Uterus (tissue), 4 donors: ENCODE data around the gene C14orf132. TPM values are rescaled to one million over a fixed set of nuclear protein-coding genes. Genes with fewer than 3 reads are reported as not detected.

Experiments used
- DNase-seq, 2 donors: peaks; one replicate each; pipeline ENCODE4 v3.0.0-alpha.2; 2019 to 2020
- H3K27ac ChIP-seq, 2 donors: fragments of 200-600 bp; sonication (generic); 1 replicate in 1 of 2; 2 replicates in 1 of 2; pipeline ENCODE4 v1.5.1; 2016 to 2018
- H3K27me3 ChIP-seq, 2 donors: fragments of 200-600 bp; sonication (generic); one replicate each; pipeline ENCODE4 v1.5.1; 2018 to 2019; ENCODE audit warnings: control low read depth in 1 of 2
- H3K36me3 ChIP-seq, 2 donors: fragments of 200-600 bp; sonication (generic); one replicate each; pipeline ENCODE4 v1.5.1; 2019; ENCODE audit warnings: control low read depth in 1 of 2
- H3K4me1 ChIP-seq, 2 donors: fragments of 200-600 bp; sonication (generic); one replicate each; pipeline ENCODE4 v1.5.1; 2018 to 2019; ENCODE audit warnings: control low read depth in 1 of 2
- H3K4me3 ChIP-seq, 2 donors: fragments of 200-600 bp; sonication (generic); 1 replicate in 1 of 2; 2 replicates in 1 of 2; pipeline ENCODE4 v1.5.1; 2018 to 2019; ENCODE audit warnings: mild to moderate bottlenecking in 1 of 2
- H3K9me3 ChIP-seq, 2 donors: fragments of 200-600 bp; sonication (generic); one replicate each; pipeline ENCODE4 v1.5.1; 2019; ENCODE audit warnings: control low read depth in 1 of 2
- POLR2A ChIP-seq, 2 donors: fragments of 450-650 bp; IDR thresholded peaks; one replicate each; pipeline ENCODE4 v1.6.1; 2016; ENCODE audit warnings: antibody characterized with exemption in 2 of 2, mild to moderate bottlenecking in 1 of 2, moderate library complexity in 1 of 2
- intact Hi-C: fragments of 100-400 bp; cut with DNase I; formaldehyde crosslinking; loops from one replicate; pipeline ENCODE4 v1.15.1; 2023; ENCODE audit warnings: low total_unique reads
- total RNA-seq, 4 donors: library from RNA; depleted of rRNA in 3 of 4; stranded (reverse); fragments of >200 nt in 3 of 4; gene quantifications; one replicate each; pipeline versions ENCODE4 v1.1.0 to v1.2.4, GENCODE V29; 2014 to 2023
- TF ChIP-seq, protein P1 (sequence below), 4 experiments: fragments of 200-600 bp in 2 of 4; fragments of 450-650 bp in 2 of 4; sonication (generic) in 2 of 4; IDR thresholded peaks; one replicate each; pipeline ENCODE4 v1.5.1; 2016 to 2019; ENCODE audit warnings: antibody characterized with exemption in 4 of 4, mild to moderate bottlenecking in 2 of 4, moderate library complexity in 1 of 4
- donor health status: DM: yes; HTN: yes; CAD: no.

The C14orf132 gene
- total RNA-seq, 4 donors from 2014 or later, result 10.5 to 60.1 (median 16.0) TPM

DNA sequence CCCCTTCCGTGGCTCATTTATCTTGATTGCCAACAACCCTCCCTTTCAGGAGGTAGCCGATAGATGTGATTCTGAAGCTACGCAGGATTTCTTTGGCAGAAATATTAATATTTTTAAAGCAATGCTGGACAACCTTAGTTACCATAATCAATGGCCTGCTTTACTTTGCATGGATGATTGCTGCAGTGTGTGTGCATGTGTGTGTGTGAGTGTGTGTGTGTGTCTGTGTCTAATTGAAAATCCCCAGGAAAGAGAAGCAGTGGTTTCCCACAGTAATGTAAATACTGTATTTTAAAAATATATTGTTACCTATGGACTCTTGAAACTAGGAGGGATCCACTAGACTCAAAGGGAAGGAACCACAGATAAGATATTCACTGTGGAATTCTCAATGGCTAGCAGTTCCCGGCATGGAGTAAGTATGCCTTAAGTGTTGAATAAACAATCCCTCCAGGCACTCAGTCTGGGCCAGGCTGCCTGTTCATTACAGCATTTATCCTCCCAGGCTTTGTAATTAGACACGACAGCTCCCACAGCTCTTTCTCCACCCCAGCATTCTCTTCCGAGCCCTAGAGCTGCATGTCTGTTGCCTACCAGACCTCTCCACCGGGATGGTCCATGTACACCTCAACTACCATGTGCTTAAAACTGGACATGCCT, 22.5 kb upstream of the C14orf132 start:
- Histone ChIP-seq H3K36me3 (no peaks in the 10 kb centered on the region), H3K27ac (no peak overlapping the region), H3K4me3 (no peak overlapping the region), H3K9me3 (peaks cover 0 to 3% of the 10 kb centered on the region in 2 donors), H3K4me1 (no peaks in the 10 kb centered on the region), H3K27me3 (no peaks in the 10 kb centered on the region)
- no peak for DNase-seq
- TF ChIP-seq, protein P1, sequence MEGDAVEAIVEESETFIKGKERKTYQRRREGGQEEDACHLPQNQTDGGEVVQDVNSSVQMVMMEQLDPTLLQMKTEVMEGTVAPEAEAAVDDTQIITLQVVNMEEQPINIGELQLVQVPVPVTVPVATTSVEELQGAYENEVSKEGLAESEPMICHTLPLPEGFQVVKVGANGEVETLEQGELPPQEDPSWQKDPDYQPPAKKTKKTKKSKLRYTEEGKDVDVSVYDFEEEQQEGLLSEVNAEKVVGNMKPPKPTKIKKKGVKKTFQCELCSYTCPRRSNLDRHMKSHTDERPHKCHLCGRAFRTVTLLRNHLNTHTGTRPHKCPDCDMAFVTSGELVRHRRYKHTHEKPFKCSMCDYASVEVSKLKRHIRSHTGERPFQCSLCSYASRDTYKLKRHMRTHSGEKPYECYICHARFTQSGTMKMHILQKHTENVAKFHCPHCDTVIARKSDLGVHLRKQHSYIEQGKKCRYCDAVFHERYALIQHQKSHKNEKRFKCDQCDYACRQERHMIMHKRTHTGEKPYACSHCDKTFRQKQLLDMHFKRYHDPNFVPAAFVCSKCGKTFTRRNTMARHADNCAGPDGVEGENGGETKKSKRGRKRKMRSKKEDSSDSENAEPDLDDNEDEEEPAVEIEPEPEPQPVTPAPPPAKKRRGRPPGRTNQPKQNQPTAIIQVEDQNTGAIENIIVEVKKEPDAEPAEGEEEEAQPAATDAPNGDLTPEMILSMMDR (IDR thresholded peaks at IDR 0.05), result no peak
- no peak for TF ChIP-seq POLR2A (IDR thresholded peaks at IDR 0.05)
- intact Hi-C loops, result no loop called here

DNA sequence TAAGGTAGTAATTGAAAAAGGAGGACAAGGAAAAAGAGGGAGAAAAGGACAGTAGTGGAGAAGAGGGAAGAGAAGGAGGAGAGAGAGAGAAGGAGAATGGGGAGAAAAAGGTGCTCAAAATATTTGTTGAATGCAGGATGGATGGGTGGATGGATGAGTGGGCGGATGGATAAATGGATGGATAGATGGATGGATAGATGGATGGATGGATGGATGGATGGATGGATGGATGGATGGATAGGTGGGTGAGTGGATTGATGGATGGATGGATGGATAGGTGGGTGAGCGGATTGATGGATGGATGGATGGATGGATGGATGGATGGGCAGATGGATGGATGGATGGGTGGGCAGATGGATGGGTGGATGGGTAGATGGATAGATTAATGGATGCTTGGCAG, 21.3 kb upstream of the C14orf132 start:
- Histone ChIP-seq H3K27ac (no peak overlapping the region), H3K4me1 (no peaks in the 10 kb centered on the region), H3K27me3 (no peaks in the 10 kb centered on the region), H3K4me3 (no peak overlapping the region), H3K9me3 (no peaks in the 10 kb centered on the region), H3K36me3 (no peaks in the 10 kb centered on the region)
- TF ChIP-seq, protein P1 (IDR thresholded peaks at IDR 0.05), result no peak
- TF ChIP-seq POLR2A (IDR thresholded peaks at IDR 0.05), result no peak
- no peak for DNase-seq
- intact Hi-C loops, result no loop called here

DNA sequence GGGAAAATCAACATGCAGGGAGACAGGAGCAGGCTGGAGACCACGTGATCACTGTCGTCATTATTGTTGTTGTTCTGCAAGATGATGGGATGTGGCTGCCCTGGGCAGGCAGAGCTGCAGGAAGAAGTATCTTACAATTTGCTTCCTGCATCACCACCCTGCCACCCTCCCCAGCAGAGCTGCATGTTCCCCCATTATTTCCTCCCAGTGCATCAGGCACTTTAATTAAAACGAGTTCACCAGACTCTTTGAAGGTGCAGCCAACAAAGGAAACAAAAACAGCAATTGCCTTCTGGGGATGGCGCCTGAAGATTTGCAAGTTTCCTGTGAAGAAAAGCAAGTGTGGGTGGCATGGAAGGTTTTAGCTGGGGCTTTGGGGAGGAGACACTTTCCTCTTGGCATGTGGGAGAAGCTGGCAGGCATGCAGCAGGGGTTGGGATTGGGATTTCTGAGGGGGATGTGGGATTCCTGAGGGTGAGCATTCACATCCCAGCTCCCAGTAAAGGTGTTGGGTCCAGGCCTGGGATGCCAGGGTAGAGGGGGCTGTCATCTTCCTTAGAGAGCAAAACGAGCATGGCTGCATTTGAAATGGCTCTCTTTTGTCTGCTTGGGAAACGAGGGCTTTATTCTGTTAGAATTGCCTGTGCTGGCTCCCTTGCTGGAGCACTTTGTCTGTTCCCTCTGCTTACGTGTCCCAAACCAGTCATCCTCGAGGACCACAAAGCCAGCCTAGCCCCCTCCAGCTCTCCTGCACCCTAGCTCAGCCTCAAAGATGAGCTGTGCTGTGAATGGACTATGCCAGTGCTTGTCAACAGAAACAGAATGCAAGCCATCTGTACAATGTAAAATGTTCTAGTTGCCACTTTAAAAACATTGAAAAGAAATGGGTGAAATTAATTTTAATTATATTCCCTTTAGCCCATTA, 11.5 kb upstream of the C14orf132 start:
- TF ChIP-seq, protein P1 (IDR thresholded peaks at IDR 0.05), result no peak
- no peak for TF ChIP-seq POLR2A (IDR thresholded peaks at IDR 0.05)
- H3K27me3 ChIP-seq, result no peaks in the 10 kb centered on the region
- H3K27ac ChIP-seq, result no peak overlapping the region
- no peaks in the 10 kb centered on the region for H3K9me3 ChIP-seq
- intact Hi-C loops, result no loop called here
- DNase-seq, result no peak
- H3K4me3 ChIP-seq, result no peak overlapping the region
- no peaks in the 10 kb centered on the region for H3K4me1 ChIP-seq
- H3K36me3 ChIP-seq, result no peaks in the 10 kb centered on the region

DNA sequence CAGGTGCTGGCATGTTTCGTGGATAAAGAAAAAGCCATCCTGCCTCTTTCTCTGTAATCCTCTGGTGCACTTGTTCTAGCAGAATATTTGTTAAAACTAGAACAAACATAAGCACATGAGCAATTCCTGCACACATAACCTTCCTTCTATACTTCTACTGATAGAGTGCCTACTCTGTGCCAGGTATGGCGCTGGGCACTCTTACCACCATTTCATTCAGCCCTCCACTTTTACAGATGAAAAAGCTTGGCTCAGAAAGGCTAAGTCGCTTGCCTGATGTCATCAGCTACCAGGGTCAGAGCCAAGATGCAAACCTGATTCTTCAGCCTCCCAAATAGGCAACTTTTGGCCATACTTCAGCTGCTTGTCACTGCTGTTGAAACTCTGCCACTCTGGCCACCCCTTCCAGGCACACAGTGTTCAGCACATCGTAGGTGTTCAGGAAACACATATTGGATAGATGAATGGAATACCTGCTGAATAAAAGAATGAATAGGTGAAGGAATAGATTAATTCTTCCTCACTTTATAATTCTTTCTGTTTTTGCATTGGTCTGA, 10.0 kb upstream of the C14orf132 start:
- intact Hi-C loops, result no loop called here
- no peak for DNase-seq
- no peak overlapping the region for H3K27ac ChIP-seq
- H3K27me3 ChIP-seq, result no peaks in the 10 kb centered on the region
- H3K4me3 ChIP-seq, result no peak overlapping the region
- no peaks in the 10 kb centered on the region for H3K36me3 ChIP-seq
- H3K9me3 ChIP-seq, result no peaks in the 10 kb centered on the region
- no peaks in the 10 kb centered on the region for H3K4me1 ChIP-seq
- TF ChIP-seq POLR2A (IDR thresholded peaks at IDR 0.05), result no peak
- TF ChIP-seq, protein P1 (IDR thresholded peaks at IDR 0.05), result no peak
